Progenitor cell of endocrine pancreas (in vitro differentiated cells): Measurements from ENCODE around the gene SLAIN1. TPM values are rescaled to one million over a fixed set of nuclear protein-coding genes. Genes with fewer than 3 reads are reported as not detected.

Experiments
- DNase-seq: peaks from one replicate; pipeline ENCODE4 v3.0.0; 2021; ENCODE audit warnings: low spot score; ENCODE audit not compliant: unreplicated experiment
- H3K27ac Mint-ChIP-seq: 2 replicates; pipeline ENCODE4 v1.8.0; 2021; ENCODE audit warnings: mild to moderate bottlenecking, moderate library complexity, mixed read lengths
- H3K27me3 Mint-ChIP-seq: 2 replicates; pipeline ENCODE4 v1.8.0; 2021; ENCODE audit warnings: mixed read lengths
- H3K36me3 Mint-ChIP-seq: 2 replicates; pipeline ENCODE4 v1.8.0; 2022; ENCODE audit warnings: mixed read lengths; ENCODE audit not compliant: insufficient read depth
- H3K4me1 Mint-ChIP-seq: 2 replicates; pipeline ENCODE4 v1.8.0; 2021; ENCODE audit warnings: low read depth, mixed read lengths
- H3K4me3 Mint-ChIP-seq: 2 replicates; pipeline ENCODE4 v1.8.0; 2021; ENCODE audit warnings: low read depth, mild to moderate bottlenecking, moderate library complexity, mixed read lengths
- H3K9me3 Mint-ChIP-seq: 2 replicates; pipeline ENCODE4 v1.8.0; 2021; ENCODE audit warnings: low read depth, mixed read lengths
- total RNA-seq: library from RNA; stranded (reverse); gene quantifications from 2 replicates; pipeline ENCODE4 v1.2.1, GENCODE V29; 2021
- TF ChIP-seq, protein P1 (sequence below): fragments of 200-600 bp; sonication (generic); IDR thresholded peaks from one replicate; pipeline ENCODE4 v1.5.0; 2021; ENCODE audit warnings: antibody characterized with exemption, mild to moderate bottlenecking; ENCODE audit not compliant: unreplicated experiment

The SLAIN1 gene
- total RNA-seq, 1 donor from 2014 or later, result 46.3 TPM

DNA sequence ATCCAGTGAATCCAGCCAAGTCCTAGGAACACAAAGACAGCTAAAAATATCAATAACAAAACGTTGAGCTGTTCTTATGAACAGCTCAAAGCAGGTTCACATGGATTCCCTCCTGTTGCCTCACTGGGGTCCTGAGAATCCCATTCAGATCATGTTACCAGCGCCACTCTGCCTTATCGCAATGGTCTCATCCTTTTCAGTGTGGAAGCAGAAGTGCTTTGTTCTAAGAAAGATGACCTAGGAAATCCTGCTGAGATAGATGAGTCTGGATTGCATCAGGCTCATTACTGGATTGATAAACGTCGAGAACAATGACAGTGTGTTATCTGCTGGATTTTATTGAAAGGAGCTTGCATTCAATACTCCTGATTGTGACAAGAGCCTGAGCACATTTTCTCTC lies 87.0 kb downstream of the SLAIN1 start:
- TF ChIP-seq, protein P1, sequence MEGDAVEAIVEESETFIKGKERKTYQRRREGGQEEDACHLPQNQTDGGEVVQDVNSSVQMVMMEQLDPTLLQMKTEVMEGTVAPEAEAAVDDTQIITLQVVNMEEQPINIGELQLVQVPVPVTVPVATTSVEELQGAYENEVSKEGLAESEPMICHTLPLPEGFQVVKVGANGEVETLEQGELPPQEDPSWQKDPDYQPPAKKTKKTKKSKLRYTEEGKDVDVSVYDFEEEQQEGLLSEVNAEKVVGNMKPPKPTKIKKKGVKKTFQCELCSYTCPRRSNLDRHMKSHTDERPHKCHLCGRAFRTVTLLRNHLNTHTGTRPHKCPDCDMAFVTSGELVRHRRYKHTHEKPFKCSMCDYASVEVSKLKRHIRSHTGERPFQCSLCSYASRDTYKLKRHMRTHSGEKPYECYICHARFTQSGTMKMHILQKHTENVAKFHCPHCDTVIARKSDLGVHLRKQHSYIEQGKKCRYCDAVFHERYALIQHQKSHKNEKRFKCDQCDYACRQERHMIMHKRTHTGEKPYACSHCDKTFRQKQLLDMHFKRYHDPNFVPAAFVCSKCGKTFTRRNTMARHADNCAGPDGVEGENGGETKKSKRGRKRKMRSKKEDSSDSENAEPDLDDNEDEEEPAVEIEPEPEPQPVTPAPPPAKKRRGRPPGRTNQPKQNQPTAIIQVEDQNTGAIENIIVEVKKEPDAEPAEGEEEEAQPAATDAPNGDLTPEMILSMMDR, result no peak
- Mint-ChIP-seq H3K9me3 (no peaks in the 10 kb centered on the region), H3K27ac (no peak overlapping the region), H3K27me3 (no peaks in the 10 kb centered on the region), H3K36me3 (no peaks in the 10 kb centered on the region), H3K4me1 (peaks cover 4% of the 10 kb centered on the region), H3K4me3 (no peak overlapping the region)
- DNase-seq, result no peak

DNA sequence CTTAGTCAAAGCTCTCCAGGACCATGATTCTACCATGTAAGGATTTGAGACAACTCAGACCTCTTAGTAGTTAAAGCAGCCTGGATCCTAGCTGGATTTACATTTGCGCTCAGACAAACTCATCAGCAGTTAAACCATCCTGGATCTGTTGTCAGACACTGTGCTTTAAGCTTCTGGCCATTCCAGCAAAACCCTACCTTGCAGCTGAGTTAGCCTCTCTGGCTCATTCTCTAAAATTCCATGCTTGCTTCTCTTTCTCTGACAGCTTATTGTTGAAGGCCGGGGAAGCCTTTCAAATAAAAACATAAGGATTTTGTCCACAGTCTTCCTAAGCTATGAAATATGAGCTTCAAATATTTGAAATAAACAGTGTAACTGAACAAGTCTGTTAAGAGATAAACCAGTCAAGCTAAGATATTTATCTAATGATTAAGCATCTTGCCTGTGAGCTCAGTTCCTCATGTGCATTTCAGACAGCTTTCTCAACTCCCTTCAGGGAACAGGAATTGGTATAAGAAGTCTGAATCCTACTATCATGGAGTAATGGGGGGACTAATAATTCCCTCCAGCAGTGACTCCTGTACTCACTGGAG lies 89.3 kb downstream of the SLAIN1 start:
- peaks cover 1% of the 10 kb centered on the region for H3K36me3 Mint-ChIP-seq
- peaks cover 11% of the 10 kb centered on the region for H3K9me3 Mint-ChIP-seq
- H3K4me3 Mint-ChIP-seq, result no peak overlapping the region
- DNase-seq, result no peak
- no peaks in the 10 kb centered on the region for H3K27me3 Mint-ChIP-seq
- TF ChIP-seq, protein P1, result no peak
- no peak overlapping the region for H3K27ac Mint-ChIP-seq
- no peaks in the 10 kb centered on the region for H3K4me1 Mint-ChIP-seq

DNA sequence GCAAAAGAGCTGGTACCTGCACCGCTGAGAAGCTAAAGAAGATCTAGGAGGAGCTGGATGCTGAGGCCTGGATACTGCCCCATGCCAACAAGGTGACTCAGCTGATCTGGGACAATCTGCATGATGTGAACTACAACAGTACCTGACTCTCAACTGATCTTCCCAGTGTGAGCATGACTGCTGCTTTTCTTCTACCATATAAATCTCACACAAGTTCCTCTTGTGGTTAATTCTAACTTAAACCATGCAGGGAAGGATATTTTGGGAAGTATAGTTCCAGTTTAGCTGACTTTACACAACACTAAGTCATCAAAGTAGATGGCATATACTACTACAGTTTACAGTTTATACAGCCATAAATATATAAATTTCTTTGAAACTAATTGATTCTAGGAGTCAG lies 91.9 kb downstream of the SLAIN1 start:
- Mint-ChIP-seq H3K27me3 (no peaks in the 10 kb centered on the region), H3K36me3 (peaks cover 3% of the 10 kb centered on the region), H3K9me3 (peaks cover 31% of the 10 kb centered on the region), H3K27ac (no peak overlapping the region), H3K4me3 (no peak overlapping the region), H3K4me1 (no peaks in the 10 kb centered on the region)
- no peak for DNase-seq
- TF ChIP-seq, protein P1, result no peak

DNA sequence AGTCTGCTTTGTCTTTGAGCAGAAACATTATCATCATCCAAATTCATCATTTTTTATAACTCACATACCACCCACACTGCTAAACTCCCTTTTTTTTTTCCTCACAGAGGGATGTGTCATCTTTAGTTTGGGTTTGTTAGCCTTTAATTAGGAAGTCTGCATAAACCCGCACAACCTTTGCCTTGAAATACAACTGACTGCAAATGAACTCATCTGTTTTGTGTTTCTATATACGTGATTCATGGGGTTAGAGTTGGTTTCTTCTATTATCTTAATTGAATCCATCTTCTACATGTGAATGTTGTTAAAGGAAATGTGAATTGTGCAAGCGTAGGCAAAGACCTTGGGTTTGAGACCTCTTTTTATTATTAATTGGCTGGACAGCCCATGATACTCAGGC lies 102.7 kb downstream of the SLAIN1 start:
- Mint-ChIP-seq H3K27ac (no peak overlapping the region), H3K4me1 (no peaks in the 10 kb centered on the region), H3K36me3 (no peaks in the 10 kb centered on the region), H3K9me3 (peaks cover 4% of the 10 kb centered on the region), H3K4me3 (no peak overlapping the region), H3K27me3 (no peaks in the 10 kb centered on the region)
- TF ChIP-seq, protein P1, result no peak
- DNase-seq, result no peak

DNA sequence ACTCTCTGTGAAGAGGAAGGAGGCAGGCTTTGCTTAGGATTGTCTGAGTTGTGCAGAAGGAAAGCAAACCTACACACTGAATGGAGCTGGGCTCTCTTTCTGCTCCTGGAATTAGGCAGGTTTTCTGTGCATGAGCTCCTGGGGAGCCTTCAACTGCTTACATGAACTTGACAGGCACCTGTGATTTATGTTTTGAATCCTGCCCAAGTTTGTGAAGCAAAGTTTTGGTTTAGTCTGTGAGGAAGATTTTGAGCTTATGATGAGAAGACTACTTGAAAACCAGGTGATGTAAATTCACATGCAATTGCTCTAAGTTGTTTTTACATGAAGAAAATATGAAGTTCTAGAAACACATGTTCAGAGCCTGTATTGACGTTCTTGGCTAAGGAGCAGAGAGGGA lies 109.0 kb downstream of the SLAIN1 start:
- H3K27me3 Mint-ChIP-seq, result no peaks in the 10 kb centered on the region
- peaks cover 7% of the 10 kb centered on the region for H3K9me3 Mint-ChIP-seq

More for the DNA sequence above, 109.0 kb downstream of the SLAIN1 start:
- Mint-ChIP-seq H3K4me3 (no peak overlapping the region), H3K27ac (no peak overlapping the region), H3K4me1 (no peaks in the 10 kb centered on the region), H3K36me3 (no peaks in the 10 kb centered on the region)
- no peak for DNase-seq
- TF ChIP-seq, protein P1, result no peak
